Fibroblast of mammary gland (primary cell): ENCODE data around the gene TMEM9.
A peak's percentile ranks its signal among the peaks of the same experiment; 100 is the strongest.

Experiments used
- DNase-seq: peaks from one replicate; pipeline ENCODE4 v3.0.0-alpha.2; 2010; ENCODE audit warnings: low read depth
- H3K4me3 ChIP-seq: 2 replicates; pipeline ENCODE4 v1.5.1; 2011; ENCODE audit warnings: low read depth, mild to moderate bottlenecking, low read length, moderate library complexity; ENCODE audit not compliant: control insufficient read depth
- CTCF ChIP-seq: conservative IDR thresholded peaks from 2 replicates; pipeline ENCODE4 v1.5.1; 2011; ENCODE audit warnings: low read depth, low read length, inconsistent platforms; ENCODE audit not compliant: control insufficient read depth, insufficient read depth

Gene TMEM9

GRCh38 chr1:201125800-201126199, 28.5 kb downstream of the TMEM9 start:
- H3K4me3 ChIP-seq = no peak overlapping the region
- TF ChIP-seq CTCF = no peak
- no peak for DNase-seq

DNA sequence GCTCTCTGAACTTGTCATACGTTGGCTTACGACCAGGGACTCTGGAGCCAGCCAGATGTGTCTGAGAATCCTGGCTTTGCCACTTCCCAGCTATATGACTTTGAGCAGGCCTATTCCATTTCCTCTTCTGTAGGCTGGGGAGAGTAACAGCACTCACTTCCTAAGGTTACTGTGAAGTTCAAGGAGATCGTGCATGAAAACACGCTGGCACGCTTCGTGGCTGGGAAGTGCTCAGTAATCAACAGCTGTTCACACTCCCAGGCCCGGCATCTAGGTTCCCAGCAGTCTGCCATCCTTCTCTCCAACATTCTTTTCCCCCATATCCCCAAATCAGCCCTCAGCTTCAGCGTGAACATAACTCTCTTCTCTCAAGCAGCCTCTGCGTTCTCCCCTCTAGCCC, 29.3 kb downstream of the TMEM9 start:
- no peak for TF ChIP-seq CTCF
- DNase-seq = no peak

GRCh38 chr1:201123866-201124265, 30.4 kb downstream of the TMEM9 start:
- no peak overlapping the region for H3K4me3 ChIP-seq
- no peak for TF ChIP-seq CTCF
- DNase-seq = no peak

More for the DNA sequence above, 29.3 kb downstream of the TMEM9 start:
- H3K4me3 ChIP-seq = no peak overlapping the region

DNA sequence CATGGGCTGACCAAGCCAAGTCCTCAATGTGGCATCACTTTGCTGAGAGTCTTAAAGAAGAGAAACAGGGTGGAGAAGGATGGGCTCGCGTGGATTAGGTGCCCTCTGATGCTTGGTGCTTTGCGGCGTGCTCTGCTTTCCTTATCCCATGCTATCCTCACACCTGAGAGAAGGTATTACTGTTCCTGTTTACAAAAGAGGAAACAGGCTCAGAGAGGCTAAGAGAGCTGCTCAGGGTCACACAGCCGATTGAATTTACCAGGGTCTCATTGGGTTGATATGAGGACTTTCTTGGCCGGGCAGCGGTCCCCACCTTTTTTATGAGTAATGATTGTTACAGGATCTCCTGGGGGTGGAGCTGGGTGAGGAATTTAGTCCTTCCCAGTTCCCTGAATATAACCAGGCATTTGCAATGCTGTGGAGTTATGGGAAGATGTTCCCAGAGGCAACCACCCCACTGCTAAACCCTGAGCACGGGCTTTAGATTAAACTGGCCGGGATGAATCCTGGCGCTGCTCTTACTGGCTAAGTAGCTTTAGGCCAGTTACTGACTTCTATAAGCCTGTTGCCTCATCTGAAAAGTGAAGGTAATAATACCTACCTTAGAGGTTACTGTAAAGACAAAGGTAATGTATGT, 31.8 kb downstream of the TMEM9 start:
- no peak for TF ChIP-seq CTCF
- no peak for DNase-seq
- no peak overlapping the region for H3K4me3 ChIP-seq

DNA sequence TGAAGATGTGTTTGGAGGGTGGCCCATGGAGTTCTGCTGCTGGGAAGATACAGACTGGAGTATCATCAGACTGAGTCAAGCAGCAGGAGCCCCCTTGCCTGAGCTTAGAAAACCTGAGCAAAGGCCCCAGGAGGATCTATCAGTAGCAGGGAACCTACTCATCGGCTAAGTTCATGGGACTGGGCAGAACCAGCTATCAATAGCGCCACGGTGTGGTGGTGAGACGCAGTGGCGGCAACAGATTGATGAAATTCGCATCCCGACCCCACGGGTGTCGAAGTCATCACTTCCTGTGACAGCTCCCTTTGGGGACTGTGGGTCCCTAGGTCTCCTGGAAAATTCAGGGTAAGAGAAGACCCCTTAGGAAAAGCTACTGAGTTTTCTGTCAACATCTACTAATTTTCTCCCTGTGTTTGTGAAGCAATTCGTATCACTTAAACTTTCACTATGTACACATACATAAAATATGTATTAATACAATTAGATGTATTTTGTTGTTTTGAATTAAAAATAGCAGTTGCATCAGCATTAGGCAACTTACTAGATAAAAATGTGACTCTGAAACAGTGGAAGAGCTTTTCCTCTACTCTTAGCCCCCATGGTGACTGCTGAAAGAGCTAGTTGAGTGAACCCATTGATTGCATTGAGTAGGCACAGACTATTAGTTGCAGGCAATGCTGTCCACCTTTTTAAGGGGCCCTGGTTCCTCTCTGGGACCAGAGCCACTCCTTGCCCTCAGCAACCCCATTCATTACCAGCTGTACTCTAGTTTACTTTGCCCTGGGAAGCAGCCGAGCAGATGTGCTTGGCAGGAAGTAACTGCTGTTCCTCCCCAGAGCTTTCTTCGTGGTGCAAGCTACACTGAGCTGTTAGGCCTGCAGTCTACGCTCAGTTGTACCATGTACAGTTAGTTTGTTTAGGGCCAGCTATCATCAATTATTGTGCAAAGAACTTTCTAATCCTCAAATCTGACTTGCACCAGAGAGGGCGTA, 34.8 kb downstream of the TMEM9 start:
- H3K4me3 ChIP-seq = no peak overlapping the region
- DNase-seq = peak; percentile 39
- TF ChIP-seq CTCF = peak; percentile 56

DNA sequence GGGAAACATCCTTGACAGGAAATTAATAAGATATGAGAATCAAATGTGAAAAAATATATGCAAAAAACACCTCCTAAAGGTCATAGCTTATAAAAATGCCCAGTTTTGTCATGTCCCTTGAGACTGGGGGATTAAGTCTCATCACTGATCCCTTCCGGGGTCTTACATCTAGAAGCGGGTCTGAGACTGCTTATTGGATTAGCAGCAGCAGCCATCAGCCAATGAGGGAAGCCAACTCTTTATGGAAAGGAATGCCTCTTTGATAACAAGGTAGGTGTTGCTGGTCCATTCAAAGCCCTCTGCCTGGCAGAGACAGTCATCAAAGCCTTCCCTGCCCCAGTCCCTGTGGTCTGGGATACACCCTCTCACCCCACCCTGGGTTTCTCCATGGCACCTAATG, 38.2 kb downstream of the TMEM9 start:
- TF ChIP-seq CTCF = no peak
- no peak for DNase-seq
- no peak overlapping the region for H3K4me3 ChIP-seq
